ENCODE measurements around the gene C10orf90. TPM values are rescaled to one million over a fixed set of nuclear protein-coding genes. Genes with fewer than 3 reads are reported as not detected.

The C10orf90 gene
- total RNA-seq, 4 donors from 2014 or later = 0.06 TPM; not detected in 3

- H3K4me3 ChIP-seq = no peak overlapping the region
- no peaks in the 10 kb centered on the region for H3K4me1 ChIP-seq
- intact Hi-C loops (cut with DNase I) = no loop called here
- H3K36me3 ChIP-seq = no peaks in the 10 kb centered on the region
- WGBS = 71% methylated on average over 4 of the region's 4 CpGs
- TF ChIP-seq, protein P1, sequence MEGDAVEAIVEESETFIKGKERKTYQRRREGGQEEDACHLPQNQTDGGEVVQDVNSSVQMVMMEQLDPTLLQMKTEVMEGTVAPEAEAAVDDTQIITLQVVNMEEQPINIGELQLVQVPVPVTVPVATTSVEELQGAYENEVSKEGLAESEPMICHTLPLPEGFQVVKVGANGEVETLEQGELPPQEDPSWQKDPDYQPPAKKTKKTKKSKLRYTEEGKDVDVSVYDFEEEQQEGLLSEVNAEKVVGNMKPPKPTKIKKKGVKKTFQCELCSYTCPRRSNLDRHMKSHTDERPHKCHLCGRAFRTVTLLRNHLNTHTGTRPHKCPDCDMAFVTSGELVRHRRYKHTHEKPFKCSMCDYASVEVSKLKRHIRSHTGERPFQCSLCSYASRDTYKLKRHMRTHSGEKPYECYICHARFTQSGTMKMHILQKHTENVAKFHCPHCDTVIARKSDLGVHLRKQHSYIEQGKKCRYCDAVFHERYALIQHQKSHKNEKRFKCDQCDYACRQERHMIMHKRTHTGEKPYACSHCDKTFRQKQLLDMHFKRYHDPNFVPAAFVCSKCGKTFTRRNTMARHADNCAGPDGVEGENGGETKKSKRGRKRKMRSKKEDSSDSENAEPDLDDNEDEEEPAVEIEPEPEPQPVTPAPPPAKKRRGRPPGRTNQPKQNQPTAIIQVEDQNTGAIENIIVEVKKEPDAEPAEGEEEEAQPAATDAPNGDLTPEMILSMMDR (IDR thresholded peaks at IDR 0.05) = no peak
- no peak for TF ChIP-seq POLR2A (IDR thresholded peaks at IDR 0.05; ENCODE audit: low read depth)
- TF ChIP-seq POLR2AphosphoS5 (IDR thresholded peaks at IDR 0.05) = no peak
- no peak for TF ChIP-seq EP300 (IDR thresholded peaks at IDR 0.05)
- H3K9me3 ChIP-seq = no peaks in the 10 kb centered on the region
- H3K27ac ChIP-seq (replicated peaks in 1 of 4) = no peak overlapping the region
- DNase-seq (ENCODE audit: extremely low spot score) = no peak
- peaks cover 0 to 13% (median 0%) of the 10 kb centered on the region in 4 donors for H3K27me3 ChIP-seq
Measured at GRCh38 chr10:126400641-126401040, 269.9 kb downstream of the C10orf90 start.

DNA sequence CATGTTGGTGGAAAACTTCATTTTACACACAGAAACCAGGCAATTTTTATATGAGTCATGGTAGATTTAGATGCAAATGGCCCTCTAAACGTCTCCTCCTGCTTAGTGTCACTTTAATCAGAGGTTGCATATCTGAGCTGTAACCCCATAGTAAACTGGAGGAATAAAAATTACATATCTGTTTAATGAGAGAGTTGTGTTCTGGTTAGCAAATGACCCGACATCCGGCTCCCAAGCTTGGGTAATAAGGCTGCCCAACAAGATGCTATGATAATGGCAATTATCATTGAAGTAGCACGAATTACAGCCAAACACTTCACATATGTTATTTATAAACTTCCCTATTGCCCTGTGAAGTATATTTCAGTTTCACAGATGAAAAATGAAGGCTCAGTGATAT lies 271.6 kb downstream of the C10orf90 start:
- TF ChIP-seq, protein P1 (IDR thresholded peaks at IDR 0.05) = no peak
- TF ChIP-seq POLR2AphosphoS5 (IDR thresholded peaks at IDR 0.05) = no peak
- TF ChIP-seq POLR2A (IDR thresholded peaks at IDR 0.05; ENCODE audit: low read depth) = no peak
- TF ChIP-seq EP300 (IDR thresholded peaks at IDR 0.05) = no peak
- intact Hi-C loops (cut with DNase I) = no loop called here
- WGBS = 78% methylated on average over 4 of the region's 4 CpGs

GRCh38 chr10:126398383-126398743 lies 272.1 kb downstream of the C10orf90 start:
- Histone ChIP-seq H3K4me3 (no peak overlapping the region), H3K9me3 (peaks cover 0 to 3% (median 0%) of the 10 kb centered on the region in 4 donors), H3K27me3 (peaks cover 0 to 5% (median 0%) of the 10 kb centered on the region in 4 donors), H3K4me1 (no peaks in the 10 kb centered on the region), H3K36me3 (no peaks in the 10 kb centered on the region), H3K27ac (replicated peaks in 1 of 4) (no peak overlapping the region)
- TF ChIP-seq, protein P1 (IDR thresholded peaks at IDR 0.05) = no peak
- no peak for TF ChIP-seq POLR2AphosphoS5 (IDR thresholded peaks at IDR 0.05)
- 73% methylated on average over 3 of the region's 3 CpGs for WGBS
- intact Hi-C loops (cut with DNase I) = no loop called here
- DNase-seq (ENCODE audit: extremely low spot score) = no peak

More for the DNA sequence above, 271.6 kb downstream of the C10orf90 start:
- Histone ChIP-seq H3K27ac (replicated peaks in 1 of 4) (no peak overlapping the region), H3K36me3 (no peaks in the 10 kb centered on the region), H3K4me1 (no peaks in the 10 kb centered on the region), H3K4me3 (no peak overlapping the region), H3K27me3 (peaks cover 0 to 5% (median 0%) of the 10 kb centered on the region in 4 donors), H3K9me3 (no peaks in the 10 kb centered on the region)
- DNase-seq (ENCODE audit: extremely low spot score) = no peak

DNA sequence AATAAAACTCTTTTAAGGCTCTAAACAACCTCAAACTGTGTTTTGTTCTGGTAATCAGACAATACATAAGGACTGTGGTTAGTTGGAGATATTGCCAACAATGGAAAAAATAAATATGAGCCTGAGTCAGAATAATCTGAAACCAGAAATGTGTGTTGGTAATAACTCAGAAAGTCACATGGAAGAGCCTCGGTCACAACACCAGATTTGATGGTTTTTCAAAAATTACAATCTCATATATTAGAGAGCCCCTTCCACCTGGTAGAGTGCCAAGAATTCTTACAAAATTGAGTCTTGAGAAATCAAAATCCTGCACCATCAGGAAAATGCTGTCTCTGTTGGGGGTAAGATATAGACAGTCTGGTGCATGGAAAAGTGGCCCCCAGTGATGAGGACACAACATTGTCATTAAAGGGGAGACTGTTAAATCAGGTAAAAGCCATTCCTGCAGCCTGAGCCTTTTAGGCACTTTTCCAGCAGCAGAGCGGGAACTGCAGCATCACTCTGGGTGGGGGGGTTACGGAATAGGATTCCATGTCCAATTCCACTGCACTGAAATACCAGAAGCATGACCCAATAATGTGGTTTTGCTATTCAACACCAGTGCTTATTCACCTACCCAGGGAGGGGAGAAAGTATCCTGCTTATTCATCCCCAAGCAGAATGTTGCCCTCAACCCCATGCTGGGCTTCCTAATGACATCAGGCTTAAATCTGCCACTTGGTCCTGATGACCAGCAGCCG lies 272.7 kb downstream of the C10orf90 start:
- H3K27me3 ChIP-seq = peaks cover 0 to 5% (median 0%) of the 10 kb centered on the region in 4 donors
- H3K9me3 ChIP-seq = peaks cover 0 to 3% (median 0%) of the 10 kb centered on the region in 4 donors
- no peaks in the 10 kb centered on the region for H3K4me1 ChIP-seq
- no peaks in the 10 kb centered on the region for H3K36me3 ChIP-seq
- DNase-seq (ENCODE audit: extremely low spot score) = peak; percentile 47
- intact Hi-C loops (cut with DNase I) = no loop called here
- no peak overlapping the region for H3K4me3 ChIP-seq
- 66% methylated on average over 4 of the region's 4 CpGs for WGBS
- no peak overlapping the region for H3K27ac ChIP-seq (replicated peaks in 1 of 4)
- TF ChIP-seq POLR2A (IDR thresholded peaks at IDR 0.05; ENCODE audit: low read depth) (no peak), POLR2AphosphoS5 (IDR thresholded peaks at IDR 0.05) (no peak), EP300 (IDR thresholded peaks at IDR 0.05) (no peak)
- TF ChIP-seq, protein P1 (IDR thresholded peaks at IDR 0.05) = no peak
